RPMI7951 (cell line): Measurements from ENCODE around the gene S100A9. TPM values are rescaled to one million over a fixed set of nuclear protein-coding genes. Genes with fewer than 3 reads are reported as not detected.
"Not testable (repeated sequence)": the region's sequence is repeated elsewhere in the genome, so short reads cannot be mapped to it uniquely, and the experiment has no call there.

ENCODE experiments used
- DNase-seq: peaks from one replicate; pipeline ENCODE4 v3.0.0-alpha.2; 2012; ENCODE audit warnings: low read depth
- total RNA-seq: library from RNA; depleted of rRNA; stranded (reverse); fragments of >200 nt; shearing (Covaris generic); gene quantifications from 2 replicates; pipeline ENCODE4 v1.2.3, GENCODE V29; 2014; rRNA removed

Gene S100A9
- total RNA-seq, 1 experiment from 2014 or later = 2.4 TPM

GRCh38 chr1:153405825-153406599, 48.4 kb downstream of the S100A9 start:
- DNase-seq = not testable (repeated sequence)

GRCh38 chr1:153407274-153407673, 49.6 kb downstream of the S100A9 start:
- not testable (repeated sequence) for DNase-seq

Other genes starting within 250 kb of the S100A9 start
- gene SPRR2F, start 244.3 kb upstream of the S100A9 start, total RNA-seq = not detected in 2 replicates
- gene SPRR2G, start 207.0 kb upstream of the S100A9 start, total RNA-seq = not detected in 2 replicates
- gene LELP1, start 154.4 kb upstream of the S100A9 start, total RNA-seq = not detected in 2 replicates
- gene PRR9, start 140.3 kb upstream of the S100A9 start, total RNA-seq = not detected in 2 replicates
- not detected in 2 replicates for gene LORICRIN, start 98.2 kb upstream of the S100A9 start, total RNA-seq
- gene PGLYRP3, start 44.9 kb upstream of the S100A9 start, total RNA-seq = not detected in 2 replicates
- gene PGLYRP4, start 9.0 kb upstream of the S100A9 start, total RNA-seq = not detected in 2 replicates
- not detected in 2 replicates for gene S100A12, start 17.8 kb downstream of the S100A9 start, total RNA-seq
- 0.68 and 4.7 TPM in 2 replicates for gene S100A8, start 33.2 kb downstream of the S100A9 start, total RNA-seq
- not detected in 2 replicates for gene S100A7A, start 58.7 kb downstream of the S100A9 start, total RNA-seq
- gene S100A7, start 102.8 kb downstream of the S100A9 start, total RNA-seq = not detected in 2 replicates
- 1,539 and 1,679 TPM in 2 replicates for gene S100A6, start 178.1 kb downstream of the S100A9 start, total RNA-seq
- 1.4 and 2.2 TPM in 2 replicates for gene S100A5, start 183.1 kb downstream of the S100A9 start, total RNA-seq
- 836 and 954 TPM in 2 replicates for gene S100A4, start 188.0 kb downstream of the S100A9 start, total RNA-seq
- gene S100A3, start 191.4 kb downstream of the S100A9 start, total RNA-seq = 7.7 and 15.3 TPM in 2 replicates
- gene S100A2, start 208.0 kb downstream of the S100A9 start, total RNA-seq = 9.0 and 11.2 TPM in 2 replicates